CD4-positive, alpha-beta memory T cell (primary cell): Measurements from ENCODE around the gene VAV2. TPM values are rescaled to one million over a fixed set of nuclear protein-coding genes. Genes with fewer than 3 reads are reported as not detected.

Source experiments
- CTCF ChIA-PET: fragments of 350-600 bp; sonication (Branson Sonifier 250); formaldehyde crosslinking; loops from one replicate; lab custom pipeline; 2021; ENCODE audit warnings: inconsistent platforms; ENCODE audit not compliant: partially characterized antibody; lab: Charles Lee
- POLR2A ChIA-PET: fragments of 350-600 bp; sonication (Branson Sonifier 250); formaldehyde crosslinking; loops from one replicate; lab custom pipeline; 2021; ENCODE audit not compliant: partially characterized antibody; lab: Charles Lee
- DNase-seq, 5 donors: peaks; one replicate each; pipeline versions ENCODE4 v3.0.0 to v3.0.0-alpha.2; 2020 to 2022; ENCODE audit warnings: mixed read lengths in 1 of 5
- H3K27ac ChIP-seq: one replicate; pipeline ENCODE4 v1.7.0; 2013; ENCODE audit warnings: low read depth, low read length
- H3K27me3 ChIP-seq: 2 replicates; pipeline ENCODE4 v1.7.0; 2013; ENCODE audit warnings: mild to moderate bottlenecking, low read length, moderate library complexity; ENCODE audit not compliant: insufficient read depth
- H3K36me3 ChIP-seq: 2 replicates; pipeline ENCODE4 v1.7.0; 2013; ENCODE audit warnings: mild to moderate bottlenecking, low read length, moderate library complexity; ENCODE audit not compliant: insufficient read depth
- H3K4me1 ChIP-seq: 2 replicates; pipeline ENCODE4 v1.7.0; 2013; ENCODE audit warnings: mild to moderate bottlenecking, low read length, moderate library complexity; ENCODE audit not compliant: insufficient read depth
- H3K4me3 ChIP-seq, 2 donors: one replicate each; pipeline ENCODE4 v1.7.0; 2013; ENCODE audit warnings: low read length in 2 of 2, mild to moderate bottlenecking in 1 of 2
- H3K9me3 ChIP-seq, 2 donors: one replicate each; pipeline ENCODE4 v1.7.0; 2013; ENCODE audit warnings: low read length in 2 of 2, control low read depth in 1 of 2; ENCODE audit not compliant: control insufficient read depth in 1 of 2
- H3K27ac Mint-ChIP-seq, 7 donors: one replicate each; pipeline ENCODE4 v1.8.0; 2020 to 2021; ENCODE audit warnings: mixed read lengths in 7 of 7, mild to moderate bottlenecking in 6 of 7, inconsistent platforms in 3 of 7, moderate library complexity in 3 of 7
- H3K27me3 Mint-ChIP-seq, 2 donors: one replicate each; pipeline ENCODE4 v1.8.0; 2020 to 2021; ENCODE audit warnings: mixed read lengths in 2 of 2
- H3K36me3 Mint-ChIP-seq, 2 donors: one replicate each; pipeline ENCODE4 v1.8.0; 2020 to 2021; ENCODE audit warnings: mixed read lengths in 2 of 2, inconsistent platforms in 1 of 2, mild to moderate bottlenecking in 1 of 2
- H3K4me1 Mint-ChIP-seq, 4 donors: one replicate each; pipeline ENCODE4 v1.8.0; 2020 to 2021; ENCODE audit warnings: mixed read lengths in 4 of 4, mild to moderate bottlenecking in 1 of 4
- H3K4me3 Mint-ChIP-seq, 8 donors: one replicate each; pipeline ENCODE4 v1.8.0; 2020 to 2021; ENCODE audit warnings: mixed read lengths in 8 of 8, mild to moderate bottlenecking in 7 of 8, moderate library complexity in 6 of 8, inconsistent platforms in 3 of 8
- H3K9me3 Mint-ChIP-seq, 8 donors: one replicate each; pipeline ENCODE4 v1.8.0; 2020 to 2021; ENCODE audit warnings: mixed read lengths in 8 of 8, mild to moderate bottlenecking in 5 of 8, inconsistent platforms in 3 of 8, moderate library complexity in 1 of 8
- intact Hi-C: fragments of 100-400 bp; cut with micrococcal nuclease; formaldehyde crosslinking; loops from one replicate; pipeline ENCODE4 v1.15.1; 2023
- polyA plus RNA-seq, 2 donors: library from polyadenylated mRNA; unstranded; fragments of 300-500 nt; fragmentation: Illumina TruSeq; gene quantifications; one replicate each; pipeline ENCODE4 v1.2.3, GENCODE V29; 2021
- total RNA-seq, 2 experiments: library from RNA; stranded (reverse); gene quantifications; one replicate each; pipeline ENCODE4 v1.2.3, GENCODE V29; 2021

The VAV2 gene
- total and polyA plus RNA-seq, 4 experiments from 2014 or later, result 0.26 to 3.0 (median 1.0) TPM

GRCh38 chr9:133942206-133942975 lies 49.7 kb downstream of the VAV2 start:
- DNase-seq, result no peak
- no peak overlapping the region for H3K27ac Mint-ChIP-seq
- H3K9me3 ChIP-seq, result no peaks in the 10 kb centered on the region
- intact Hi-C loops, result no loop called here
- no peaks in the 10 kb centered on the region for H3K9me3 Mint-ChIP-seq
- no peaks in the 10 kb centered on the region for H3K27me3 Mint-ChIP-seq
- H3K4me3 Mint-ChIP-seq, result no peak overlapping the region
- H3K4me1 Mint-ChIP-seq, result no peaks in the 10 kb centered on the region
- no peak overlapping the region for H3K27ac ChIP-seq
- CTCF ChIA-PET, result no interaction called here
- no peaks in the 10 kb centered on the region for H3K4me1 ChIP-seq
- no peak overlapping the region for H3K4me3 ChIP-seq
- no peaks in the 10 kb centered on the region for H3K36me3 ChIP-seq
- POLR2A ChIA-PET, result no interaction called here
- no peaks in the 10 kb centered on the region for H3K27me3 ChIP-seq
- no peaks in the 10 kb centered on the region for H3K36me3 Mint-ChIP-seq

- Mint-ChIP-seq H3K4me1 (no peaks in the 10 kb centered on the region), H3K27ac (no peak overlapping the region), H3K36me3 (no peaks in the 10 kb centered on the region), H3K4me3 (no peak overlapping the region), H3K9me3 (no peaks in the 10 kb centered on the region), H3K27me3 (no peaks in the 10 kb centered on the region)
- ChIA-PET CTCF (interaction anchor here (0.5 kb wide), 1 partner anchor 93 kb away, joined by 3 read pairs; no protein-coding TSS in a partner anchor), POLR2A (no interaction called here)
- H3K27ac ChIP-seq, result no peak overlapping the region
- intact Hi-C loops, result no loop called here
- DNase-seq, result no peak
- H3K4me3 ChIP-seq, result no peak overlapping the region
- H3K9me3 ChIP-seq, result no peaks in the 10 kb centered on the region
- H3K27me3 ChIP-seq, result no peaks in the 10 kb centered on the region
- H3K4me1 ChIP-seq, result no peaks in the 10 kb centered on the region
- H3K36me3 ChIP-seq, result no peaks in the 10 kb centered on the region
These were observed 52.3 kb downstream of the VAV2 start for GRCh38 chr9:133939845-133940244.

- H3K27me3 Mint-ChIP-seq, result no peaks in the 10 kb centered on the region
- no peak overlapping the region for H3K4me3 ChIP-seq
- no peak overlapping the region for H3K27ac ChIP-seq
- no peaks in the 10 kb centered on the region for H3K4me1 Mint-ChIP-seq
- H3K4me3 Mint-ChIP-seq, result no peak overlapping the region
- H3K4me1 ChIP-seq, result no peaks in the 10 kb centered on the region
- intact Hi-C loops, result no loop called here
- H3K36me3 ChIP-seq, result no peaks in the 10 kb centered on the region
- H3K36me3 Mint-ChIP-seq, result no peaks in the 10 kb centered on the region
- H3K9me3 ChIP-seq, result no peaks in the 10 kb centered on the region
- no peaks in the 10 kb centered on the region for H3K27me3 ChIP-seq
- no peaks in the 10 kb centered on the region for H3K9me3 Mint-ChIP-seq
- POLR2A ChIA-PET, result no interaction called here
- no peak for DNase-seq
- peak overlapping the region in 1 of 7 donors; percentile 35 for H3K27ac Mint-ChIP-seq
- CTCF ChIA-PET, result no interaction called here
These were observed 52.8 kb downstream of the VAV2 start for GRCh38 chr9:133939171-133939785.

GRCh38 chr9:133938753-133939152 lies 53.4 kb downstream of the VAV2 start:
- H3K27me3 Mint-ChIP-seq, result no peaks in the 10 kb centered on the region
- ChIA-PET POLR2A (no interaction called here), CTCF (no interaction called here)
- H3K4me1 ChIP-seq, result no peaks in the 10 kb centered on the region
- no peak overlapping the region for H3K4me3 Mint-ChIP-seq
- H3K27ac ChIP-seq, result no peak overlapping the region
- no peaks in the 10 kb centered on the region for H3K27me3 ChIP-seq
- no peak for DNase-seq
- no peaks in the 10 kb centered on the region for H3K36me3 Mint-ChIP-seq
- intact Hi-C loops, result no loop called here
- H3K4me3 ChIP-seq, result no peak overlapping the region
- H3K36me3 ChIP-seq, result no peaks in the 10 kb centered on the region
- H3K9me3 Mint-ChIP-seq, result no peaks in the 10 kb centered on the region
- no peaks in the 10 kb centered on the region for H3K9me3 ChIP-seq
- H3K27ac Mint-ChIP-seq, result no peak overlapping the region
- H3K4me1 Mint-ChIP-seq, result no peaks in the 10 kb centered on the region

- H3K27me3 ChIP-seq, result no peaks in the 10 kb centered on the region
- H3K4me3 ChIP-seq, result no peak overlapping the region
- DNase-seq, result no peak
- no peak overlapping the region for H3K27ac Mint-ChIP-seq
- H3K36me3 Mint-ChIP-seq, result no peaks in the 10 kb centered on the region
- intact Hi-C loops, result no loop called here
- H3K4me3 Mint-ChIP-seq, result no peak overlapping the region
- no peaks in the 10 kb centered on the region for H3K9me3 Mint-ChIP-seq
- no peaks in the 10 kb centered on the region for H3K4me1 ChIP-seq
- H3K4me1 Mint-ChIP-seq, result no peaks in the 10 kb centered on the region
- ChIA-PET CTCF (no interaction called here), POLR2A (no interaction called here)
- no peaks in the 10 kb centered on the region for H3K36me3 ChIP-seq
- H3K9me3 ChIP-seq, result no peaks in the 10 kb centered on the region
- no peaks in the 10 kb centered on the region for H3K27me3 Mint-ChIP-seq
- no peak overlapping the region for H3K27ac ChIP-seq
These were observed 54.0 kb downstream of the VAV2 start for GRCh38 chr9:133938086-133938485.

GRCh38 chr9:133937120-133937519 lies 55.0 kb downstream of the VAV2 start:
- Mint-ChIP-seq H3K9me3 (no peaks in the 10 kb centered on the region), H3K4me3 (no peak overlapping the region), H3K36me3 (no peaks in the 10 kb centered on the region), H3K27me3 (no peaks in the 10 kb centered on the region), H3K27ac (no peak overlapping the region), H3K4me1 (no peaks in the 10 kb centered on the region)
- no peaks in the 10 kb centered on the region for H3K9me3 ChIP-seq
- DNase-seq, result no peak
- no peaks in the 10 kb centered on the region for H3K36me3 ChIP-seq
- no peaks in the 10 kb centered on the region for H3K27me3 ChIP-seq
- CTCF ChIA-PET, result no interaction called here
- H3K27ac ChIP-seq, result no peak overlapping the region
- no peaks in the 10 kb centered on the region for H3K4me1 ChIP-seq
- intact Hi-C loops, result no loop called here
- no peak overlapping the region for H3K4me3 ChIP-seq
- POLR2A ChIA-PET, result no interaction called here

GRCh38 chr9:133935328-133936005 lies 56.7 kb downstream of the VAV2 start:
- POLR2A ChIA-PET, result no interaction called here
- no peak overlapping the region for H3K4me3 Mint-ChIP-seq
- H3K27me3 ChIP-seq, result no peaks in the 10 kb centered on the region
- H3K27ac ChIP-seq, result no peak overlapping the region
- no peaks in the 10 kb centered on the region for H3K4me1 ChIP-seq
- no peaks in the 10 kb centered on the region for H3K36me3 ChIP-seq
- no peaks in the 10 kb centered on the region for H3K4me1 Mint-ChIP-seq
- H3K27me3 Mint-ChIP-seq, result no peaks in the 10 kb centered on the region
- H3K9me3 Mint-ChIP-seq, result no peaks in the 10 kb centered on the region
- H3K36me3 Mint-ChIP-seq, result no peaks in the 10 kb centered on the region
- no peak overlapping the region for H3K4me3 ChIP-seq
- H3K9me3 ChIP-seq, result no peaks in the 10 kb centered on the region
- no peak overlapping the region for H3K27ac Mint-ChIP-seq
- CTCF ChIA-PET, result interaction anchor here (0.7 kb wide), 1 partner anchor 26 kb away, joined by 4 read pairs; no protein-coding TSS in a partner anchor
- DNase-seq, result no peak
- intact Hi-C loops, result no loop called here
